Liver (tissue), 3 donors: ENCODE data around the gene PCDH9.

Experiments
- ATF3 ChIP-seq: IDR thresholded peaks from 2 replicates; pipeline ENCODE4 v1.6.1; 2016; ENCODE audit warnings: antibody characterized with exemption
- CTCF ChIP-seq: fragments of 150-350 bp; IDR thresholded peaks from 2 replicates; pipeline ENCODE4 v1.5.1; 2017; ENCODE audit warnings: improper control_type of control experiment, low read depth, low read length; ENCODE audit not compliant: missing input control
- EGR1 ChIP-seq, 2 donors: IDR thresholded peaks; 2 replicates each; pipeline ENCODE4 v1.6.1; 2016 to 2018; ENCODE audit warnings: antibody characterized with exemption in 2 of 2, low read depth in 2 of 2
- GABPA ChIP-seq, 2 donors: IDR thresholded peaks in 1 of 2; conservative IDR thresholded peaks in 1 of 2; 2 replicates each; pipeline ENCODE4 v1.6.1; 2016; ENCODE audit warnings: antibody characterized with exemption in 2 of 2, mild to moderate bottlenecking in 1 of 2, moderate library complexity in 1 of 2
- JUND ChIP-seq, 2 donors: IDR thresholded peaks; 2 replicates each; pipeline ENCODE4 v1.6.1; 2016; ENCODE audit warnings: antibody characterized with exemption in 2 of 2
- MAX ChIP-seq: IDR thresholded peaks from 2 replicates; pipeline ENCODE4 v1.6.1; 2016; ENCODE audit warnings: antibody characterized with exemption
- NR2F2 ChIP-seq: IDR thresholded peaks from 2 replicates; pipeline ENCODE4 v1.6.1; 2016; ENCODE audit warnings: antibody characterized with exemption
- RAD21 ChIP-seq, 2 donors: IDR thresholded peaks; 2 replicates each; pipeline ENCODE4 v1.6.1; 2016; ENCODE audit warnings: antibody characterized with exemption in 2 of 2, mild to moderate bottlenecking in 2 of 2
- REST ChIP-seq: IDR thresholded peaks from 2 replicates; pipeline ENCODE4 v1.6.1; 2016; ENCODE audit warnings: antibody characterized with exemption, mild to moderate bottlenecking
- RXRA ChIP-seq, 2 donors: IDR thresholded peaks; 2 replicates each; pipeline ENCODE4 v1.6.1; 2017 to 2018; ENCODE audit warnings: antibody characterized with exemption in 2 of 2, mild to moderate bottlenecking in 1 of 2
- SP1 ChIP-seq: IDR thresholded peaks from 2 replicates; pipeline ENCODE4 v1.6.1; 2018; ENCODE audit warnings: antibody characterized with exemption, mild to moderate bottlenecking
- TAF1 ChIP-seq: conservative IDR thresholded peaks from 2 replicates; pipeline ENCODE4 v1.6.1; 2016; ENCODE audit warnings: antibody characterized with exemption, mild to moderate bottlenecking
- YY1 ChIP-seq: IDR thresholded peaks from 2 replicates; pipeline ENCODE4 v1.6.1; 2016; ENCODE audit warnings: antibody characterized with exemption, mild to moderate bottlenecking
- ZBTB33 ChIP-seq: IDR thresholded peaks from 2 replicates; pipeline ENCODE4 v1.6.1; 2016; ENCODE audit warnings: antibody characterized with exemption
- donor health status: healthy.
- donor health status: healthy.

- TF ChIP-seq CTCF (no peak), EGR1 (IDR thresholded peaks at IDR 0.05; ENCODE audit: low read depth in 2 of 2) (no peak), NR2F2 (no peak), JUND (IDR thresholded peaks at IDR 0.05) (no peak), YY1 (no peak), GABPA (IDR thresholded peaks at IDR 0.05 in 1 of 2, conservative IDR thresholded peaks at IDR 0.05 in 1 of 2) (no peak), RAD21 (IDR thresholded peaks at IDR 0.05) (no peak), MAX (no peak), ATF3 (no peak), REST (no peak), RXRA (IDR thresholded peaks at IDR 0.05) (no peak), SP1 (no peak), ZBTB33 (no peak), TAF1 (no peak)
Observed at GRCh38 chr13:67197704-67198103, 32.4 kb downstream of the PCDH9 start.
